Transverse colon (tissue), 4 donors: Measurements from ENCODE around the gene KCNJ9. TPM values are rescaled to one million over a fixed set of nuclear protein-coding genes. Genes with fewer than 3 reads are reported as not detected.
A peak's percentile ranks its signal among the peaks of the same experiment; 100 is the strongest.

Experiments used
- DNase-seq: peaks from one replicate; pipeline ENCODE4 v3.0.0-alpha.2; 2019
- H3K27ac ChIP-seq, 4 donors: fragments of 200-600 bp; sonication (generic); 2 replicates each; pipeline ENCODE4 v1.5.1; 2016 to 2018; ENCODE audit warnings: inconsistent platforms in 4 of 4
- H3K27me3 ChIP-seq: fragments of 200-600 bp; sonication (generic); 2 replicates; pipeline ENCODE4 v1.5.1; 2017; ENCODE audit warnings: inconsistent platforms
- H3K36me3 ChIP-seq, 4 donors: fragments of 200-600 bp; sonication (generic); 2 replicates each; pipeline ENCODE4 v1.5.1; 2017 to 2019; ENCODE audit warnings: inconsistent platforms in 4 of 4
- H3K4me1 ChIP-seq, 4 donors: fragments of 200-600 bp; sonication (generic); 2 replicates each; pipeline ENCODE4 v1.5.1; 2017 to 2020; ENCODE audit warnings: inconsistent platforms in 4 of 4
- H3K4me3 ChIP-seq, 4 donors: fragments of 200-600 bp; sonication (generic); 1 replicate in 1 of 4; 2 replicates in 3 of 4; pipeline versions ENCODE4 v1.5.1 to v1.6.1; 2017 to 2019; ENCODE audit warnings: inconsistent platforms in 4 of 4
- H3K9me3 ChIP-seq, 2 donors: fragments of 200-600 bp; sonication (generic); 2 replicates each; pipeline ENCODE4 v1.5.1; 2017 to 2019; ENCODE audit warnings: inconsistent platforms in 2 of 2
- CTCF ChIP-seq, 5 experiments: fragments of 200-600 bp in 3 of 5; fragments of 450-650 bp in 2 of 5; sonication (generic) in 3 of 5; IDR thresholded peaks; 1 replicate in 2 of 5; 2 replicates in 3 of 5; pipeline ENCODE4 v1.5.1; 2016 to 2017; ENCODE audit warnings: antibody characterized with exemption in 5 of 5, inconsistent platforms in 3 of 5, mild to moderate bottlenecking in 2 of 5, moderate library complexity in 1 of 5
- EP300 ChIP-seq: sonication (generic); formaldehyde crosslinking; IDR thresholded peaks from one replicate; pipeline ENCODE4 v1.6.1; 2017; ENCODE audit warnings: antibody characterized with exemption, low read depth
- POLR2A ChIP-seq: fragments of 450-650 bp; IDR thresholded peaks from one replicate; pipeline ENCODE4 v1.6.1; 2016; ENCODE audit warnings: antibody characterized with exemption, mild to moderate bottlenecking, moderate library complexity
- POLR2AphosphoS5 ChIP-seq, 3 donors: sonication (generic); formaldehyde crosslinking; IDR thresholded peaks; one replicate each; pipeline ENCODE4 v1.6.1; 2016; ENCODE audit warnings: antibody characterized with exemption in 3 of 3
- WGBS, 2 donors: methylation state at CpG; one replicate each; pipeline ENCODE4 v1.1.5; 2018; ENCODE audit warnings: low coverage in 1 of 2; 5-methylcytosine and 5-hydroxymethylcytosine counted together
- in situ Hi-C, 4 donors: fragments of 200-750 bp; cut with MboI; loops; one replicate each; pipeline versions ENCODE4 v1.15.0 to v1.15.1; 2017; ENCODE audit warnings: low sequenced_read_pairs in 3 of 4, low pct_ligation_motif_present in 1 of 4, low pct_unique_long_range_greater_than_20kb in 1 of 4
- intact Hi-C: fragments of 100-400 bp; cut with DNase I; formaldehyde crosslinking; loops from one replicate; pipeline ENCODE4 v1.15.1; 2023; ENCODE audit warnings: low total_unique reads
- total RNA-seq, 4 donors: library from RNA; depleted of rRNA; stranded (reverse); fragments of >200 nt; gene quantifications; one replicate each; pipeline ENCODE4 v1.1.0, GENCODE V29; 2016

Gene KCNJ9
- total RNA-seq, 4 donors from 2014 or later = 0.27 TPM; not detected in 3

DNA sequence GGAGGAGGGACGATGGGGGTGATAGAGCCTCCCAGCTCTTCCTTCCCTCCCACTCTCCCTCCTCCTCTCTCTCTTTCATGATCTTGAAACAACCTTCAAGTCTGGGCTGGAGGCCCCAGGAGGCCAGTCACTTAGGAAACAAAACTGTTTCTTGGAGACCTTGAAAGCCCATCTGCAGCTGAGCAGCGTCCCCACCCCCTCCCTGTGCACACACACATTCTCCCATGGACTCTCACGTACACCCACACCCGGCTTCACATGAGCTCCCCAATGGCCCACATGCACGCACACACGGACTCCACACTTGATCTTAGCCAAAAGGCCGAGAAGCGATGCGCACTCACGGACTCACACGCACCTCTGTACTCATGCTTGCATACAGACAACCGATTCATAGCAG is 31.0 kb downstream of the KCNJ9 start:
- H3K27me3 ChIP-seq = peaks cover 4% of the 10 kb centered on the region
- no peaks in the 10 kb centered on the region for H3K36me3 ChIP-seq
- no peak for TF ChIP-seq POLR2A
- TF ChIP-seq EP300 = no peak
- no peak for TF ChIP-seq POLR2AphosphoS5 (IDR thresholded peaks at IDR 0.05)
- TF ChIP-seq CTCF (IDR thresholded peaks at IDR 0.05) = no peak
- H3K4me3 ChIP-seq = no peak overlapping the region
- WGBS, 2 donors = 86% methylated on average over 12 of the region's 12 CpGs; no CpG with 5 or more reads in 1 of the 2 donors
- no peak for DNase-seq
- peaks cover 0 to 3% (median 0%) of the 10 kb centered on the region in 4 donors for H3K4me1 ChIP-seq
- in situ Hi-C loops (no loop called here), intact Hi-C loops (no loop called here)
- H3K9me3 ChIP-seq = no peaks in the 10 kb centered on the region
- no peak overlapping the region for H3K27ac ChIP-seq

GRCh38 chr1:160113407-160113806 is 32.1 kb downstream of the KCNJ9 start:
- H3K36me3 ChIP-seq = no peaks in the 10 kb centered on the region
- intact Hi-C loops = no loop called here
- no peak for DNase-seq
- in situ Hi-C loops = no loop called here
- WGBS, 2 donors = 90% methylated on average over 8 of the region's 8 CpGs; no CpG with 5 or more reads in 1 of the 2 donors
- no peaks in the 10 kb centered on the region for H3K9me3 ChIP-seq
- TF ChIP-seq EP300 (no peak), POLR2AphosphoS5 (IDR thresholded peaks at IDR 0.05) (no peak), POLR2A (no peak), CTCF (IDR thresholded peaks at IDR 0.05) (no peak)
- peaks cover 4% of the 10 kb centered on the region for H3K27me3 ChIP-seq
- H3K4me3 ChIP-seq = no peak overlapping the region
- H3K27ac ChIP-seq = no peak overlapping the region
- H3K4me1 ChIP-seq = peaks cover 0 to 6% (median 1%) of the 10 kb centered on the region in 4 donors

GRCh38 chr1:160114085-160114484 is 32.7 kb downstream of the KCNJ9 start:
- no peaks in the 10 kb centered on the region for H3K9me3 ChIP-seq
- no peaks in the 10 kb centered on the region for H3K36me3 ChIP-seq
- H3K4me3 ChIP-seq = no peak overlapping the region
- in situ Hi-C loops = no loop called here
- 79 to 83% methylated on average over 2 to 4 of the region's 4 CpGs for WGBS, 2 donors
- intact Hi-C loops = no loop called here
- H3K4me1 ChIP-seq = peaks cover 0 to 9% (median 1%) of the 10 kb centered on the region in 4 donors
- H3K27ac ChIP-seq = peak overlapping the region in 1 of 4 donors; percentile 8
- no peak for DNase-seq
- peaks cover 4% of the 10 kb centered on the region for H3K27me3 ChIP-seq
- TF ChIP-seq EP300 (no peak), POLR2AphosphoS5 (IDR thresholded peaks at IDR 0.05) (no peak), POLR2A (no peak), CTCF (IDR thresholded peaks at IDR 0.05) (no peak)

DNA sequence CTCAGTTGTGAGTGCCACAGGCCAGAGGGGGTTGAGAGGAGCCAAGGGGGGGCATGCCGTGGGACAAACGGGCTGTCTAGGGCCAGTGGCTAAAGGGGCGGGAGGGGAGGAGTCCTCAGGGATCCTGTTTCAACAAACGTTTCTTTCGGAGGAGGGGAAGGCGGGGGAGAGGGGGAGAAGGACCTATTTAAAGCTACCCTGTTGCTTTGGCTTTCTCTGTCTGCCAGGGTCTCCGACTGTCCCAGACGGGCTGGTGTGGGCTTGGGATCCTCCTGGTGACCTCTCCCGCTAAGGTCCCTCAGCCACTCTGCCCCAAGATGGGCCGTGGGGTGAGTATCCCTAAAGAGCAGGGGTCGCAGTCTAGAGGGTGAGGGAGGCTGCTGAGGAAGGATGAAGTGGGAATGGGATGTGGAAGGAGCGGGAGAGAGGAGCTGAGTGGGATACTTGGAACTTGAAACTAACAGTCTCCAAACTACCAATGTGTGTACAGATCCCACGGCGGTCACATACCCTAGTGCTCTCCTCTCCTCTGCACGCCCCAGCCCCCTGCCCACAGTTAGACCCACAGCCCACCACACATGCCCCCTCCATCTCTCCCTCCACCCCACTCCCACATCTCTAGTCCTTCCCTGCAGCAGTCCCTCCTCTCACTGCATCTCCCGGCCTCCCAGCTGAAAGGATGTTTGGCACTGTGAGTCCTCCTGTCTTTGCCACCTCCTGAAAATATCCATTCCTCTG is 34.4 kb downstream of the KCNJ9 start, which contains the start of gene ATP1A2:
TSS of gene ATP1A2 (plus strand) at position 215 of the 738 bp plus-strand sequence. CDS start at position 318, 103 bp downstream.
- intact Hi-C loops = no loop called here
- DNase-seq = no peak
- no peaks in the 10 kb centered on the region for H3K9me3 ChIP-seq
- peak within 1 kb of the TSS; percentile 57 to 86 (median 73) for H3K27ac ChIP-seq
- no peaks in the 10 kb centered on the region for H3K36me3 ChIP-seq
- in situ Hi-C loops = no loop called here
- no peaks in the 10 kb centered on the region for H3K27me3 ChIP-seq
- 43 to 52% methylated on average over 7 to 14 of the region's 16 CpGs for WGBS, 2 donors
- peak within 1 kb of the TSS in 3 of 4 donors; percentile 20 to 32 (median 24) for H3K4me3 ChIP-seq
- TF ChIP-seq CTCF (IDR thresholded peaks at IDR 0.05) (no peak), POLR2AphosphoS5 (IDR thresholded peaks at IDR 0.05) (peak in 2 of 3 donors; percentile 54 to 60), EP300 (no peak), POLR2A (peak; percentile 12)
- H3K4me1 ChIP-seq = peaks cover 0 to 7% (median 1%) of the 10 kb centered on the region in 4 donors
